Smooth muscle cell (in vitro differentiated cells): ENCODE measurements around the gene NEFH. TPM values are rescaled to one million over a fixed set of nuclear protein-coding genes. Genes with fewer than 3 reads are reported as not detected.

Experiments
- DNase-seq: peaks from one replicate; lab custom pipeline; 2025; ENCODE audit not compliant: unreplicated experiment; lab: John Stamatoyannopoulos, UW
- H2AFZ ChIP-seq: fragments of 200-600 bp; sonication (generic); 2 replicates; pipeline ENCODE4 v1.6.0; 2016; ENCODE audit warnings: antibody characterized with exemption, low read depth, mild to moderate bottlenecking
- H3F3A ChIP-seq: fragments of 200-600 bp; sonication (generic); 2 replicates; pipeline ENCODE4 v1.6.0; 2017; ENCODE audit warnings: antibody characterized with exemption, low read depth
- H3K27ac ChIP-seq: fragments of 200-600 bp; sonication (generic); 2 replicates; pipeline ENCODE4 v1.5.1; 2016; ENCODE audit warnings: low read depth, mild to moderate bottlenecking
- H3K27me3 ChIP-seq: fragments of 200-600 bp; sonication (generic); 2 replicates; pipeline ENCODE4 v1.6.1; 2016; ENCODE audit warnings: low read depth, mild to moderate bottlenecking
- H3K36me3 ChIP-seq: fragments of 200-600 bp; sonication (generic); 2 replicates; pipeline ENCODE4 v1.5.1; 2016; ENCODE audit warnings: low read depth
- H3K4me1 ChIP-seq: fragments of 200-600 bp; sonication (generic); 2 replicates; pipeline ENCODE4 v1.5.1; 2016; ENCODE audit warnings: low read depth
- H3K4me2 ChIP-seq: fragments of 200-600 bp; sonication (generic); 2 replicates; pipeline ENCODE4 v1.6.0; 2016; ENCODE audit warnings: mild to moderate bottlenecking
- H3K4me3 ChIP-seq: fragments of 200-600 bp; sonication (generic); 2 replicates; pipeline ENCODE4 v1.5.1; 2016; ENCODE audit warnings: mild to moderate bottlenecking
- H3K79me2 ChIP-seq: fragments of 200-600 bp; sonication (generic); 2 replicates; pipeline ENCODE4 v1.6.0; 2016; ENCODE audit warnings: low read depth, mild to moderate bottlenecking
- H3K9ac ChIP-seq: fragments of 200-600 bp; sonication (generic); 2 replicates; pipeline ENCODE4 v1.6.0; 2016; ENCODE audit warnings: low read depth
- H3K9me3 ChIP-seq: fragments of 200-600 bp; sonication (generic); replicated peaks from 2 replicates; pipeline ENCODE4 v1.5.1; 2016; ENCODE audit warnings: low read depth
- H4K20me1 ChIP-seq: fragments of 200-600 bp; sonication (generic); 2 replicates; pipeline ENCODE4 v1.6.0; 2016; ENCODE audit warnings: low read depth
- CTCF ChIP-seq: fragments of 200-600 bp; sonication (generic); IDR thresholded peaks from 2 replicates; pipeline ENCODE4 v1.5.1; 2017; ENCODE audit warnings: borderline replicate concordance, mild to moderate bottlenecking, antibody characterized with exemption; ENCODE audit not compliant: insufficient read depth, poor library complexity, severe bottlenecking
- WGBS: methylation state at CpG from one replicate; pipeline ENCODE4 v1.1.7; 2016; ENCODE audit warnings: low lambda C conversion rate; 5-methylcytosine and 5-hydroxymethylcytosine counted together
- polyA plus RNA-seq: library from polyadenylated mRNA; unstranded; fragments of >200 nt; fragmentation: Nextera tagmentation; extraction: Ambion mirVana; gene quantifications from 2 replicates; pipeline ENCODE4 v1.2.1, GENCODE V29; 2016
- total RNA-seq: library from RNA; depleted of rRNA; stranded (reverse); fragments of >200 nt; gene quantifications from 2 replicates; pipeline ENCODE4 v1.2.3, GENCODE V29; 2014

NEFH gene
- total and polyA plus RNA-seq, 2 experiments from 2014 or later: 1.1 TPM; not detected in 1

DNA sequence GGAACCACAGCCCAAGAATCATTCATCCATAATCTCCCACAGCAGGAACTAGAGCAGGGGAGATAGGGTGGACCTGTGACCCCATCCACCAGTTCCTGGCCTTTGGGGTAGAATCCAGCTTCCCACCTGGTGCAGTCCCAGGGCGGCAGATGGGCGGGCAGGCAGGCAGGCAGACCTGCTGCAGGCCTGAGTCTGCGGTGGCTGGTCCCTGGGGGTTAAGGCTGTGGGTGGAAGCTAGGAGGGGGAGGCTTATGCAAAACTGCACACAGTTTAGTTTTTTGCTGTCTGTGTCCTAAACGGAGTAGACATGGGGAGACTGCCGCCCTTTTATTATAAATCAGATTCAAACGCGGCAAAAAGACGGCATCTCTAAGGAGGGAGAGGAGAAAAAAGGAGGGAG is 4.5 kb upstream of the NEFH start:
- Histone ChIP-seq H3K4me1 (peaks cover 6% of the 10 kb centered on the region), H3K79me2 (no peaks in the 10 kb centered on the region), H2AFZ (no peak overlapping the region), H3F3A (no peaks in the 10 kb centered on the region), H3K4me3 (no peak overlapping the region), H3K4me2 (no peak overlapping the region), H3K27me3 (peaks cover 47% of the 10 kb centered on the region), H3K9me3 (no peaks in the 10 kb centered on the region), H3K36me3 (no peaks in the 10 kb centered on the region), H4K20me1 (no peaks in the 10 kb centered on the region), H3K27ac (no peak overlapping the region), H3K9ac (no peak overlapping the region)
- DNase-seq: no peak
- WGBS: 89% methylated on average over 8 of the region's 8 CpGs
- TF ChIP-seq CTCF: no peak

- H3F3A ChIP-seq: no peaks in the 10 kb centered on the region
- H4K20me1 ChIP-seq: no peaks in the 10 kb centered on the region
- H3K27me3 ChIP-seq: peaks cover 47% of the 10 kb centered on the region
- 53% methylated on average over 6 of the region's 6 CpGs for WGBS
- no peak overlapping the region for H3K27ac ChIP-seq
- H3K79me2 ChIP-seq: no peaks in the 10 kb centered on the region
- no peaks in the 10 kb centered on the region for H3K36me3 ChIP-seq
- H3K9me3 ChIP-seq: no peaks in the 10 kb centered on the region
- no peak overlapping the region for H3K9ac ChIP-seq
- peaks cover 10% of the 10 kb centered on the region for H3K4me1 ChIP-seq
- no peak overlapping the region for H3K4me2 ChIP-seq
- H3K4me3 ChIP-seq: no peak overlapping the region
- TF ChIP-seq CTCF: no peak
- H2AFZ ChIP-seq: no peak overlapping the region
- no peak for DNase-seq
Observed at GRCh38 chr22:29476116-29476515, 3.9 kb upstream of the NEFH start.

DNA sequence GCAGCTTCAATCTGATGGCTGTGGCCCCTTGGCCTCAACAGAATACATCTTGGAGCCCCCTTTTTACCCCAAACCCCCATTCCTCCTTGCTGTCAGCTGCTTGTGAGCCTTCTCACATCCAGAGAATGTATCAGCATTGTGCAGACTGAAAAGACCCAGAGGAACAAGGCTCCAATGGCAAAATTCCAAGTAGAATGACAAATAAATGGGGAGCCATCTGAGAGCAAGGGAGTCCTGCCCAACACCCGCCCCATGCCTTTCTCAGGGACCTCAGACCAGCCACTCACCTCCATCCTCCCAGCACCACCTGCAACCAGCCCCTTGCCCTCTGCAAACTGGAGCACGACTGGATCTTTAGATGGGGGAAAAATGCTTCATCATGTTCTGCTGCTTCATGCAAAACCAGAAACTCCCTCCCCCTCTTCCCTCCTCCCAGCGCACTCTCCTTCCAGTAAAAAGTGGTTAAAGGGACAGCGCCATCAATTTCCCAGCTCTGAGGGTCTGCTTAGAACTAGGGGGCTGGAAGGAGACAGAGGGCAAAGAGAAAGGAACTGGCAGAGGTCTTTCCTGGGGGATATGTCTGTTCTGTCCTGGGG is 2.2 kb upstream of the NEFH start:
- H2AFZ ChIP-seq: no peak overlapping the region
- H3K4me1 ChIP-seq: peaks cover 18% of the 10 kb centered on the region
- H3K9ac ChIP-seq: no peak overlapping the region
- no peaks in the 10 kb centered on the region for H3K9me3 ChIP-seq
- H3K4me3 ChIP-seq: no peak overlapping the region
- H4K20me1 ChIP-seq: no peaks in the 10 kb centered on the region
- peaks cover 58% of the 10 kb centered on the region for H3K27me3 ChIP-seq
- H3K27ac ChIP-seq: no peak overlapping the region
- no peak overlapping the region for H3K4me2 ChIP-seq
- H3K36me3 ChIP-seq: no peaks in the 10 kb centered on the region
- H3K79me2 ChIP-seq: no peaks in the 10 kb centered on the region
- no peak for TF ChIP-seq CTCF
- DNase-seq: no peak
- no peaks in the 10 kb centered on the region for H3F3A ChIP-seq
- WGBS: 30% methylated on average over 4 of the region's 4 CpGs
